Ascending aorta (tissue), 2 donors: ENCODE measurements around the gene KLF1. TPM values are rescaled to one million over a fixed set of nuclear protein-coding genes. Genes with fewer than 3 reads are reported as not detected.
A peak's percentile ranks its signal among the peaks of the same experiment; 100 is the strongest.

ENCODE experiments used
- DNase-seq, 2 donors: peaks; one replicate each; pipeline ENCODE4 v3.0.0-alpha.2; 2019; ENCODE audit warnings: low spot score in 2 of 2
- H3K27ac ChIP-seq, 2 donors: fragments of 200-600 bp; sonication (generic); one replicate each; pipeline ENCODE4 v1.5.1; 2016 to 2017; ENCODE audit warnings: mild to moderate bottlenecking in 1 of 2
- H3K27me3 ChIP-seq: fragments of 200-600 bp; sonication (generic); one replicate; pipeline ENCODE4 v1.5.1; 2017
- H3K36me3 ChIP-seq, 2 donors: fragments of 200-600 bp; sonication (generic); one replicate each; pipeline ENCODE4 v1.5.1; 2016
- H3K4me1 ChIP-seq, 2 donors: fragments of 200-600 bp; sonication (generic); one replicate each; pipeline ENCODE4 v1.5.1; 2016 to 2017; ENCODE audit warnings: mild to moderate bottlenecking in 1 of 2
- H3K4me3 ChIP-seq, 2 donors: fragments of 200-600 bp; sonication (generic); one replicate each; pipeline ENCODE4 v1.5.1; 2016 to 2017; ENCODE audit warnings: mild to moderate bottlenecking in 1 of 2
- H3K9me3 ChIP-seq, 2 donors: fragments of 200-600 bp; sonication (generic); one replicate each; pipeline ENCODE4 v1.5.1; 2016
- CTCF ChIP-seq, 3 experiments: fragments of 200-600 bp in 2 of 3; fragments of 450-650 bp in 1 of 3; sonication (generic) in 2 of 3; IDR thresholded peaks; one replicate each; pipeline ENCODE4 v1.5.1; 2016 to 2019; ENCODE audit warnings: antibody characterized with exemption in 3 of 3, mild to moderate bottlenecking in 1 of 3, moderate library complexity in 1 of 3
- intact Hi-C: fragments of 100-400 bp; cut with DNase I; formaldehyde crosslinking; loops from one replicate; pipeline ENCODE4 v1.15.1; 2023
- total RNA-seq: library from RNA; depleted of rRNA; stranded (reverse); fragments of >200 nt; gene quantifications from one replicate; pipeline ENCODE4 v1.1.0, GENCODE V29; 2016

Gene KLF1
- total RNA-seq, 1 donor from 2014 or later = not detected

DNA sequence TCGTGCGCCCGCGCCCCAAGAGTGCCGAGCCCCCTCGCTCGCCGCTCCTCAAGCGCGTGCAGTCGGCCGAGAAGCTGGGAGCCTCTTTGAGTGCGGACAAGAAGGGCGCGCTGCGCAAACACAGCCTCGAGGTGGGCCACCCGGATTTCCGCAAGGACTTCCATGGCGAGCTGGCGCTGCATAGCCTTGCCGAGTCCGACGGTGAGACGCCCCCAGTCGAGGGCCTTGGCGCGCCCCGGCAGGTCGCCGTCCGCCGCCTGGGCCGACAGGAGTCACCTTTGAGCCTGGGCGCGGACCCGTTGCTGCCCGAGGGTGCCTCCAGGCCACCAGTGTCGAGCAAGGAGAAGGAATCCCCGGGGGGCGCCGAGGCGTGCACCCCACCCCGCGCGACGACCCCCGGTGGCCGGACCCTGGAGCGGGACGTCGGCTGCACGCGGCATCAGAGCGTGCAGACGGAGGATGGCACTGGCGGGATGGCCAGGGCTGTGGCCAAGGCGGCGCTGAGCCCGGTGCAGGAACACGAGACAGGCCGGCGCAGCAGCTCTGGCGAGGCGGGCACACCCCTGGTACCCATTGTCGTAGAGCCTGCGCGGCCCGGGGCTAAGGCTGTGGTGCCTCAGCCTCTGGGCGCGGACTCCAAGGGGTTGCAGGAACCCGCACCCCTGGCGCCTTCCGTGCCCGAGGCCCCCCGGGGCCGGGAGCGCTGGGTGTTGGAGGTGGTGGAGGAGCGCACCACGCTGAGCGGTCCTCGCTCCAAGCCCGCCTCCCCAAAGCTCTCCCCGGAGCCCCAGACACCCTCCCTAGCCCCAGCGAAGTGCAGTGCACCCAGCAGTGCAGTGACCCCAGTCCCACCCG, 12.9 kb downstream of the KLF1 start:
- H3K27me3 ChIP-seq = no peaks in the 10 kb centered on the region
- H3K36me3 ChIP-seq = peaks cover 25 to 44% of the 10 kb centered on the region in 2 donors
- H3K4me3 ChIP-seq = no peak overlapping the region
- H3K9me3 ChIP-seq = no peaks in the 10 kb centered on the region
- DNase-seq = no peak
- intact Hi-C loops = no loop called here
- no peak for TF ChIP-seq CTCF (IDR thresholded peaks at IDR 0.05)
- no peak overlapping the region for H3K27ac ChIP-seq
- H3K4me1 ChIP-seq = peaks cover 0 to 2% of the 10 kb centered on the region in 2 donors

DNA sequence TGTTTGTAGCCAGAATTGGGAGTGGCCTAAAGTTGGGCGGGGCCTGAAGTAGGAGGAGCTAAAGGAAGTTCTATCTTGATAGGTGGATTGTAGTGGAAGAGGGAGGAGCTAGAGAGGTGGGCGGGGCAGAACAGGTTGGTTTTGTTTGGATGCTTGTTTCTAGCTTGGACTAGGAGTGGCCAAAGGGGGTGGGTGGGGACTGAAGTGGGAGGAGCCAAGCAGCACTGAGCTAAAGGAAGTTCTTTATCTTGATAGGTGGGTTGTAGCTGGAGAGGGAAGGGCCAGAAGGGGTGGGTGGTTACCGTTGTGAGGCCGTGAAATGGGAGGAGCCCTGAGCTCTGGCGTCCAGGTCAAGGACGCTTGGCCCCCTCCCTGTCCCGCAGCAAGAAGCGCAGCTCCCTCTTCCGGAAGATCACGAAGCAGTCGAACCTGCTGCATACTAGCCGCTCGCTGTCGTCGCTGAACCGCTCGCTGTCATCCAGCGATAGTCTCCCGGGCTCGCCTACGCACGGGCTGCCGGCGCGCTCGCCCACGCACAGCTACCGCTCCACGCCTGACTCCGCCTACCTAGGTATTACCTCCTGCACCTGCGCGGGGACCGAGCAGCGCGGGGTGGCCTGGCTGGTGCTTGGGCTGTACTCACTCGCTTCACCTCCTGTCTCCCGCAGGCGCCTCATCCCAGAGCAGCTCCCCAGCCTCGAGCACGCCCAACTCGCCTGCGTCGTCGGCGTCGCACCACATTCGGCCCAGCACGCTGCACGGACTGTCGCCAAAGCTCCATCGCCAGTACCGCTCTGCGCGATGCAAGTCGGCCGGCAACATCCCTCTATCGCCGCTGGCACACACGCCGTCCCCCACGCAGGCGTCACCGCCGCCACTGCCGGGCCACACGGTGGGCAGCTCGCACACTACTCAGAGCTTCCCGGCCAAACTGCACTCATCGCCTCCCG, 13.8 kb downstream of the KLF1 start:
- H3K4me3 ChIP-seq = peak overlapping the region in 1 of 2 donors; percentile 37
- intact Hi-C loops = no loop called here

GRCh38 chr19:12872255-12872654, 14.7 kb downstream of the KLF1 start:
- Histone ChIP-seq H3K4me3 (no peak overlapping the region), H3K27ac (no peak overlapping the region), H3K27me3 (no peaks in the 10 kb centered on the region), H3K4me1 (peaks cover 0 to 5% of the 10 kb centered on the region in 2 donors), H3K9me3 (no peaks in the 10 kb centered on the region), H3K36me3 (peaks cover 13 to 29% of the 10 kb centered on the region in 2 donors)
- no peak for DNase-seq
- no peak for TF ChIP-seq CTCF (IDR thresholded peaks at IDR 0.05)
- intact Hi-C loops = no loop called here

More for the DNA sequence above, 13.8 kb downstream of the KLF1 start:
- H3K4me1 ChIP-seq = peaks cover 0 to 2% of the 10 kb centered on the region in 2 donors
- no peaks in the 10 kb centered on the region for H3K27me3 ChIP-seq
- DNase-seq = no peak
- no peak for TF ChIP-seq CTCF (IDR thresholded peaks at IDR 0.05)
- H3K27ac ChIP-seq = no peak overlapping the region
- H3K9me3 ChIP-seq = no peaks in the 10 kb centered on the region
- H3K36me3 ChIP-seq = peaks cover 20 to 38% of the 10 kb centered on the region in 2 donors

DNA sequence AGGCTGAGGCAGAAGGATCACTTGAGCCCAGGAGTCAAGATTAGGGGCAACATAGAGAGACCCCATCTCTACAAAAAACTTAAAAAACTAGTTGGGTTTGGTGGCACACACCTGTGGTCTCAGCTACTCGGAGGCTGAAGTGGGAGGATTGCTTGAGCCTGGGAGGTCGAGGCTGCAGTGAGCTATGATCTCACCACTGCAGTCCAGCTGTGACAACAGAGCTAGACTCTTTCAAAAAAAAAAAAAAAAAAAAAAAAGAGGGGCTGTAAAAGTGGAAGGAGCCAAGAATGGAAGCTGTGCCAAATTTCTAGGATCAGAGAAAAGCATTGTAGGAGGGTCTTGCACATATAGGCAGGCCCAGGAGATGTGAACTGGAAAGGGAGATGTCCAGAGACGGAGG, 15.3 kb downstream of the KLF1 start:
- no peak overlapping the region for H3K4me3 ChIP-seq
- intact Hi-C loops = no loop called here
- no peak overlapping the region for H3K27ac ChIP-seq
- peaks cover 0 to 5% of the 10 kb centered on the region in 2 donors for H3K4me1 ChIP-seq
- H3K9me3 ChIP-seq = no peaks in the 10 kb centered on the region
- peaks cover 13 to 23% of the 10 kb centered on the region in 2 donors for H3K36me3 ChIP-seq
- no peak for DNase-seq
- no peaks in the 10 kb centered on the region for H3K27me3 ChIP-seq
- TF ChIP-seq CTCF (IDR thresholded peaks at IDR 0.05) = no peak

DNA sequence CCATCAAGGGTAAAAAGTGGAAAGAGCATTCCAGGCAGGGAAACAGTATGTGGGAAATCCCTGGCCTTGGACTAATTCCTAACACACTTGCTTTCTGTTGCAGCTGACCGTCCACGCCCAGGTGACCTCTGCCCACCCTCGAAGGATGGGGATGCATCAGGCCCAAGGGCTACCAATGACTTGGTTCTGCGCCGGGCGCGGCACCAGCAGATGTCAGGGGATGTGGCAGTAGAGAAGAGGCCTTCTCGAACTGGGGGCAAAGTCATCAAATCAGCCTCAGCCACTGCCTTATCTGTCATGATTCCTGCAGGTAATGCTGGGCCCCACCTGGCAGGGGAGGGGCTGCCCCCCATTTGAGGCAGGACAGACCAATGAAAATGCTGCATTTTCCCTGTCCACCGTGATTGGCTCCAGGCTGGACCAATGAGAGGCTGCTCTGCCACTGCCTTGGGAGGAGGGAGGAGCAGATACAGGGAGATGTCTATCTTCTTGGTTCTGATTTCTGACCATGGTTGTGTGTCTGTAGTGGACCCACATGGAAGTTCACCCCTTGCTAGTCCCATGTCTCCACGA, 18.4 kb downstream of the KLF1 start:
- intact Hi-C loops = no loop called here
- Histone ChIP-seq H3K27me3 (no peaks in the 10 kb centered on the region), H3K36me3 (peaks cover 0 to 2% of the 10 kb centered on the region in 2 donors), H3K27ac (no peak overlapping the region), H3K9me3 (no peaks in the 10 kb centered on the region), H3K4me1 (peaks cover 0 to 5% of the 10 kb centered on the region in 2 donors), H3K4me3 (no peak overlapping the region)
- no peak for DNase-seq
- TF ChIP-seq CTCF (IDR thresholded peaks at IDR 0.05) = no peak
